HS-5 (cell line): ENCODE data around the gene C8G.

Source experiments
- DNase-seq: peaks from one replicate; pipeline ENCODE4 v3.0.0-alpha.2; 2012; ENCODE audit warnings: low read depth

Gene C8G

DNA sequence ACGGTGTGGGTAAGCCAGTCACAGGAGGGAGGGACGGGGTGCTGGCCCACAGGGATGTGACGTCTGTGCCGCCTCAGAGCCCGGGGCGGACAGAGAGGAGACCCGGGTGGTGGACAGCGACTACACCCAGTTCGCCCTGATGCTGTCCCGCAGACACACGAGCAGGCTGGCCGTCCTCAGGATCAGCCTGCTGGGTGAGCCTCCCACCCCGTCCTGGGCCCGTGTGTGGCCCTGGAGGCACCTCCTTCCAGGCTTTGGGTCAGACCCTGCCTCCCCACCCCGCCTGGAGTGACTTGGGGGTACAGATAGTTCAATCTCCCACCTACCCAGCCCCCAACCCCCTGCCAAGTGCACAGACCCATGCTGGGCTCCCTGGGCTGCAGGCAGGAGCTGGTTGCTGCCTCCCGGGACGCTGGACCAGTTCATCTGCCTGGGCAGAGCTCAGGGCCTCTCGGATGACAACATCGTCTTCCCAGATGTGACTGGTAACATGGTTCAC is 8.8 kb downstream of the C8G start:
- DNase-seq: no peak

- DNase-seq: no peak
Measured at GRCh38 chr9:136954270-136955083, 9.4 kb downstream of the C8G start.

DNA sequence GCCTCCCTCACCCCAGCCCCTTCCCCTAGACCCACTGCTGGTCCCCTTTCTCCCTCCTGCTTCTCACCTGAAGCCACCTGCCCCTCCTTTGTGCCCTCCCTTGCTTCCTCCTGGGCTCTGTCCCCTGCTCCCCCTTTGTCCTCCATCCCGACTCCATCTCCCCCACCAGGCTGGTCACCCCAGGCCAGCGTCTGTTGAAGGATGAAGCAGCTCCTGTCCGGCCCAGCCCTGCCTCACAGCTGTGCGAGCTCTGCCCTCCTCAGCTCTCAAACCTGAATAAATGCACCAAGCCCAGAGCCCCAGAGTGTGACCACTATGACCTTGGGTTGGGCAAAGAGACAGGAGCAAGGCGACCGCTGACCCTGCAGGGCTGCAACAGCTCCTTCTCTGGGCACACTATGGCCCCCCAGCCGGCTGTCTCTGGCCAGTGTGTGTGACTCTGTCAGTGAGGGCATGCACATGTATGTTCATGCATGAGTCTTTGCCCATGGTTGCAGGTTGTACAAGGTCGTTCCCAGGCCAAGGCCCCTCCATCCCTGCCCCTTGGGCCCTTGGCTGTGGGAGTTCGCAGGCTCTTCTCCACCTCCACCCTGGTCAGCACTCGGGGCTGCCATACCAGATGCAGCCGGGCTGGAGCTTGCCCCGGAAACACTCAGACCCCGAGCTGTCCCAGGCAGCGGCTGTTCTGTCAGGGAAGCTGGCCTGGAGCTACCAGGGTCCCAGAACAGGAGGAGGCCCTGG is 10.3 kb downstream of the C8G start:
- DNase-seq: no peak

DNA sequence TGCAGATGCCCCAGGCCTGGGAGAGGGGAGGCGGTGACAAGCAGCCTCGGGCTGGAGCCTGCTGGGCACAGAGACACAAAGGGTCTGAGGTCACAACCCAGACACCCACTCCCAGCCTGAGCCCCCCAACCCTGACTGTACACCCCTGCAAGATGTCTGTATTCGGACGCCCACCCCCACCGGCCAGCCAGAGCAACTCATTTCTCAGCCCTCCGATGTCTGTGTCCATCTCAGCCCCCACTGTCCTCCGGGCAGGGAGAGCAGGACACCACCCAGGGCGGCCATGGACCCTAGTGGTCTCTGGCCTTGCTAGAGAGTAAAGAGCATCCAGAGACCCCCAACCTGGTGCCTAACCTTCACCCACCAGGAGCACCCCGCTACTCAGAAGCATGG is 10.9 kb downstream of the C8G start:
- no peak for DNase-seq

GRCh38 chr9:136956604-136957003 is 11.6 kb downstream of the C8G start:
- DNase-seq: no peak

- DNase-seq: no peak
Measured at GRCh38 chr9:136957461-136957860, 12.4 kb downstream of the C8G start.

DNA sequence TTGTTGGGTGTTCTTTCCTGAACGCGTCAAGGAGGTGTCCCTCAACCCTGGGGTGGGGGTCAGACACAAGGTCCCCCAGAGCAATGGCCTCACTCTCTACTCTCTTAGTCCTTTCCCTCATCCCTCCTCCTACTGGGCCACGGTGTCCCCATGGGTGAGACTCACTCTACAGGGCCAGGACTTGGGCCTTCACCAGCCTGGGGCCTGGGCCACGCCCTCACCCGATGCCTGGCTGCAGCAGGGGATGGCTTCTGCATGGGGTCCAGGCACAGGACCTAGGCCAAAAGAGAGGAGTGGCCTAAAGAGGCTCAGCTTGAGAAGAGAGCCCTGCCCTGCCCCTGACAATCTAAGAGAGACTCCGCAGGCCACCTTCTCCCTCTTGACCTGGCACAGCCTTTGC is 12.9 kb downstream of the C8G start:
- no peak for DNase-seq

GRCh38 chr9:136958473-136958872 is 13.4 kb downstream of the C8G start:
- no peak for DNase-seq

DNA sequence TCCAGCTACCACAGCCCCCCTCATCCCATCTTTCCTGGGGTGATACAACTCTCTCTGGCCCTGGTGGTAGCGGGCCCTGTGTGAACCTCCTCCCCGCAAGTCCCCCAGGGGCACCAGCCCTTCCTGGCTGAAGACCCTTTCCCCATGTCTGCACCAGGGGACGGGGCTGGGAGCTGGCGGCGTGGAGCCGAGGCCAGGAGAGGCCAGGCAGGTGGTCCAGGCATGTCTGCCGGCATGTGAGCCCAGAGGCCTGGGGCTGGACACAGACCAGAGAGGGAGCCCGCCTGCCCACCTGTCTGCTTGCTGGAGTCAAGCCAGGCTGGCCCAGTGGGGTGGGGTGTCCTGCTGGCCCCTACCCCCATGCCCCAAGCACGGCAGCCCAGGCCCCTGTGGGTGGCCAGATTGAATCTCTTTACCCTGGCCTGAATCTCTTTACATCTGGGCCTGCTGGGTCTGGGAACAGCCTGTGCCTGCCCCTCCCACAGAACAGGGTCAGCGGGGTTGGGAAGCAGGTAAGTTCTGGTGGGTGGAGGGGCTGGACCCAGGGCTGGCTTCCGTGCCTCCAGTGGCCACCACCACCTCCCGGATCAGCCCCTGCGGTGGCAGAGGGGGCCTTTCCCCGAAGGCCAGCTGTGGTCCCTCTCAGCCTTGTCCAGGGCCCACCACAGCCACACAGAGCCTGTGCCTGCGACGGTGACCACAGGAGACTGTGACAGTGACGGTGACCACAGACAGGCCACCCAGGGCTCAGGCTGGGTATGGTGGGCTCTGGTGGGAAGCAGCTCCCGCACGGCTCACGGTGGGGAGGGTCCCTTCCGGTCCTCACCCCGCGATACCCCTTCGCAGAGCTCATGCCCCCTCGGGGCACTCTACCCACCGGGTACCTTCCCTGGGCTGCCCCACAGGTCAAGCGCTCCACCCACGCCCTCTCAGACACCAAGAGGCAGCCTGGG is 14.1 kb downstream of the C8G start:
- no peak for DNase-seq

DNA sequence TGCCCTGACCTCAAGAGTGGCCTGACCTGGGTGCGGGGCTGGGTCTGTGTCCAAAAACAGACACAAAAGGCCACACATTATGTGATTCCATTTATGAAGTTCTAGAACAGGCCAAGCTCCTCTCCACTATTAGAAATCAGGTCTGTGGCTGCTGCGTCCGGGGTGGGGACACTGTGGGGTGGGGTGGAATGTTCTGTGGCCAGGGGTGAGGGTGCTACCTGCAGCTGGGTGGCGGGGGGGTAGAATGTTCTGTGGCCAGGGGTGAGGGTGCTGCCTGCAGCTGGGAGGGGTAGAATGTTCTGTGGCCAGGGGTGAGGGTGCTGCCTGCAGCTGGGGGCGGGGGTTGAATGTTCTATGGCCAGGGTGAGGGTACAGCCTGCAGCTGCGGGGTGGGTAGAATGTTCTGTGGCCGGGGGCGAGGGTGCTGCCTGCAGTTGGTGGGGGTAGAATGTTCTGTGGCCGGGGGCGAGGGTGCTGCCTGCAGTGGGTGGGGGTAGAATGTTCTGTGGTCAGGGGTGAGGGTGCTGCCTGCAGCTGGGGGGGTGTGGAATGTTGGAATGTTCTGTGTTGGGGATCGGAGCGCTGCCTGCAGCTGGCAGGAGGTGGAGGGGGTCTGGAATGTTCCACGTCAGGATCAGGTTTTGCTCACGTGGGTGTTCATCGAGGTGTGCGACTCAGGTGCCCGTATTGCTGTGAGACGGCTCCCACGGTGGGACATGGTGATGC is 15.3 kb downstream of the C8G start:
- no peak for DNase-seq

GRCh38 chr9:136960938-136961275 is 15.9 kb downstream of the C8G start:
- no peak for DNase-seq

DNA sequence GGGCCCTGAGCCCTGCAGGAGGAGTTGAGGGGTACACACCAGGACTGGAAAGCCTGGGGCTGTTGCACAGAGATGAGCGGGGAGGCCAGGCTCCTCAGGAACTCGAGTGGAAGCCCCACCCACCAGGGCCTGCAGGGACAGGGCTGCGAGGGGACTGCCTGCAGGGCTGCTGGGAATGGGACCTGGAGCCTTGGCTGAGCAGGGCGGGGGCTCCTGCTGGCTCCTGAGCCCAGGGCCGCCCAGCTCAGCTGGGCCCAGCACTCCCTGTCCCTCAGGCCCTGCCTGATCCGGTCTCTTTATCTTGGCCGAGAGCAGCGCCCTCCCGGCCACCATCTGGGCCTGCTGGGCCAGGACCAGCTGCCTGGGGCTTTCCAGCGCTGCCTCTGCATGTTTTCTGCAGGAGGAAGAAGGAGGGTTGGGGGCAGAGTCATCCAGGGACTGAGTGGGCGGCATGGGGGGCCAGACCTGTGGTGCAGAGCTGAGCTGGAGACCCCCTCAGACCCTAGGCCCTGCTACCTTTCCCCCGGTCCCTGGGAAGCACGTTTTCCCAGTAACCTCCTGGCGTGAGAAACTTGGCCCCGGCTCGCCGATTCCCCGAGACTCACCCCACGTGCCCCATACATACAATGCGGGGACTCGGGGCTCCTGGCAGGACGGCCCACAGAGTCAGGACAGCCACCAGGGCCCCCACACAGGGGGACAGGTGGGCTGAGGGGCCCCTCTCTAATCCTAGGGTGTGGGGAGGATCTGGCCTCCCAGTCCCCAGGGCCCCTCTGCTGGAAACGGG is 16.4 kb downstream of the C8G start:
- DNase-seq: no peak

DNA sequence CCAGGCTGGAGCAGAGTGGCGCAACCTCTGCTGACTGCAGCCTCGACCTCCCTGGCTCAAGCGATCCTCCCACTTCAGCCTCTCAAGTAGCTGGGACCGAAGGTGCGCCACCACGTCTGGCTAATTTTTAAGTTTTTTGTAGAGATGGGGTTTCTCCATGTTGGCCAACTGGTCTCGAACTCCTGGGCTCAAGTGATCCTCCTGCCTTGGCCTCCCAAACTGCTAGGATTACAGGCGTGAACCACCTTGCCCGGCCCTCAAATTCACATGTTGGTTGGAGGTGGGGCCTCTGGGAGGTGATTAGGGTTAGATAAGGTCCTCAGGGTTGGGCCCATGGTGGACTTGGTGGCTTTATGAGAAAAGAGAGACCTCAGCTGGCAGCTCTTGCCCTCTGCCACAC is 17.1 kb downstream of the C8G start:
- no peak for DNase-seq

- DNase-seq: no peak
Measured at GRCh38 chr9:136962701-136963248, 17.7 kb downstream of the C8G start.

- DNase-seq: no peak
Measured at GRCh38 chr9:136963341-136963740, 18.3 kb downstream of the C8G start.

GRCh38 chr9:136963751-136964150 is 18.7 kb downstream of the C8G start:
- no peak for DNase-seq

DNA sequence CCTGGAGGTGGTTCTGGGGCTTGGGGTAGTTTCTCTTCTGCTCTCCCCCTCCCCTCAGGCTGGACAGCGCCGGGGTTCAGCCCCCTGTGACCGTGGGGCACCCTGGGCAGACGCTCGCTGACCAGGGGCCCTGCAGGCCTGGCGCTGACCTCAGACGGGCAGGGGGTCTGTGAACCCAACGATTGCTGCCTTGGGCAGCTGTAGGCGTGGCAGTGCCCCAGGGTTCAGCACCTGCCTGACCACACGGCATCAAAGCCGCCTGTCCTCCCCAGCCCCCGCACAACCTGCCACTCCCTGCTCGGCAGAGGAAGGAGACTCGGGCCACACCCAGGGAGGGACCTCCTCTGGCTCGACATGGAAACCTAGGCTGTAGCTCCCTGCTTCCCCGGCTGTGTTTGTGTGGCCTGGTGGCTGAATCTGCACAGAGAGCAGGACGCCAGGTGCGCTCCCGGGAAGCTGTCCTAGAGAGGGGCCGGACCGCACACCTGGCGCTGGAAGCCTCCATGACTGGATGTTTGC is 19.2 kb downstream of the C8G start:
- no peak for DNase-seq

DNA sequence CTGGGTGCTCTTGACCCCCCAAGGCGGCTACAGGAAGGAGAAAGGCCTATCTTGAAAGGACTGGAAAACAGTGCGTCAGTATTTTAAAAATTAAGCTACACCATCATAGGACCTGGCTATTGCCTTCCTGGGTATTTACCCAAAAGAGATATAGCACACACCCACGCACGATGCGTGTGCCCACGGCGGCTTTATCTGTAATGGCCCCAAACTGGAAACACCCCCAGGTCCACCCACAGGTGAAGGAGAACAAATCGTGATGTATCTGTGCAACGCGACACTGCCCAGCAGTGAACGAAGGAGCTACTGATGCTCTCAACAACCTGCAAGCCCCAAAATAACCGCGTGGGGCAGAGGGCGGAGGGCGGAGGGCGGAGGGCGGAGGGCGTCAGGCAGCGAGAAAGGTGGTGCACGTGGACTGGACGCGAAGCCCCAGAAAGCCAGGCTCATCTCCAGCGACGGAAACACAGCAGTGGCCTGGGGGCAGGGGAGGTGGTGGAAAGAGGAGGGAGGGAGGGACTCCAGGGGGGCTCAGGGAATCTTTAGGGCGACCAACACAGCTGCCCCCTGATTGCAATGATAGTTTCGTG is 19.9 kb downstream of the C8G start:
- DNase-seq: no peak

- DNase-seq: no peak
Measured at GRCh38 chr9:136965771-136966484, 20.9 kb downstream of the C8G start.
